Fibroblast of lung (primary cell): ENCODE results near the gene PDSS2.

Experiments used
- EZH2 ChIP-seq: IDR thresholded peaks from 2 replicates; pipeline ENCODE4 v1.5.1; 2012; ENCODE audit warnings: low read length, control low read depth, mild to moderate bottlenecking; ENCODE audit errors: missing control alignments
- TF ChIP-seq, protein P1 (sequence below), 2 donors: IDR thresholded peaks in 1 of 2; conservative IDR thresholded peaks in 1 of 2; 1 replicate in 1 of 2; 2 replicates in 1 of 2; pipeline ENCODE4 v1.5.1; 2011 to 2012; ENCODE audit warnings: low read length in 2 of 2, control low read depth in 1 of 2, inconsistent platforms in 1 of 2, low read depth in 1 of 2, mild to moderate bottlenecking in 1 of 2

DNA sequence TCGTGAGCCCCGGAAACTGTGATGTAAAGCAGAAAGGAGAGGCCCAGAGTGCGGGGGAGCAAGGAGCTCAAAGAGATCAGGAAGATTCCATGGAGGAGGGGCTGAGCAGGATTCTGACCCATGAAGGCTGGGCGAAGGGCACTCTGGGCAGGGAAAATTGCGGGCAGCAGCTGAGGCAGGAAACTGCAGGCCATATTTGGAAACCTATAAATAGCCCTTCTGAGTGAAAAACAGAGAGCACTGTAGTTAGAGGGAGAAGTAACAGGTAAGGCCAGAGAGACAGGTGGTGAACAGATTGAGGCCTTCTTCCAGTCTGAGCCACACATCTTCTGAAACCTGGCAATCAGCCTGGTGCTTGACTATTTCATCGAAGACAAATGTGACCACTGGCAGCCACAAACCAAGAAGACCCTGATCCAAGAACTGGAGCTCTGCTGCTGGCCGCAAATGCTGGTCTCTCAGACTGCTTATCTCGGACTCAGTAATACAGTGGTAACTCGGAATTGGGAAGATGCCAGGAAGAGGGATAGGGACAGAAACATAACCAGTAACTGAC lies 329.9 kb downstream of the PDSS2 start:
- TF ChIP-seq, protein P1, sequence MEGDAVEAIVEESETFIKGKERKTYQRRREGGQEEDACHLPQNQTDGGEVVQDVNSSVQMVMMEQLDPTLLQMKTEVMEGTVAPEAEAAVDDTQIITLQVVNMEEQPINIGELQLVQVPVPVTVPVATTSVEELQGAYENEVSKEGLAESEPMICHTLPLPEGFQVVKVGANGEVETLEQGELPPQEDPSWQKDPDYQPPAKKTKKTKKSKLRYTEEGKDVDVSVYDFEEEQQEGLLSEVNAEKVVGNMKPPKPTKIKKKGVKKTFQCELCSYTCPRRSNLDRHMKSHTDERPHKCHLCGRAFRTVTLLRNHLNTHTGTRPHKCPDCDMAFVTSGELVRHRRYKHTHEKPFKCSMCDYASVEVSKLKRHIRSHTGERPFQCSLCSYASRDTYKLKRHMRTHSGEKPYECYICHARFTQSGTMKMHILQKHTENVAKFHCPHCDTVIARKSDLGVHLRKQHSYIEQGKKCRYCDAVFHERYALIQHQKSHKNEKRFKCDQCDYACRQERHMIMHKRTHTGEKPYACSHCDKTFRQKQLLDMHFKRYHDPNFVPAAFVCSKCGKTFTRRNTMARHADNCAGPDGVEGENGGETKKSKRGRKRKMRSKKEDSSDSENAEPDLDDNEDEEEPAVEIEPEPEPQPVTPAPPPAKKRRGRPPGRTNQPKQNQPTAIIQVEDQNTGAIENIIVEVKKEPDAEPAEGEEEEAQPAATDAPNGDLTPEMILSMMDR (conservative IDR thresholded peaks at IDR 0.05 in 1 of 2, IDR thresholded peaks at IDR 0.05 in 1 of 2; ENCODE audit: low read depth in 1 of 2, low read length in 2 of 2), result no peak
- no peak for TF ChIP-seq EZH2
